Non-pigmented ciliary epithelial cell (primary cell): Measurements from ENCODE around the gene PLCB1.

Experiments used
- DNase-seq: peaks from one replicate; pipeline ENCODE4 v3.0.0-alpha.2; 2010; ENCODE audit warnings: low read depth

The PLCB1 gene

DNA sequence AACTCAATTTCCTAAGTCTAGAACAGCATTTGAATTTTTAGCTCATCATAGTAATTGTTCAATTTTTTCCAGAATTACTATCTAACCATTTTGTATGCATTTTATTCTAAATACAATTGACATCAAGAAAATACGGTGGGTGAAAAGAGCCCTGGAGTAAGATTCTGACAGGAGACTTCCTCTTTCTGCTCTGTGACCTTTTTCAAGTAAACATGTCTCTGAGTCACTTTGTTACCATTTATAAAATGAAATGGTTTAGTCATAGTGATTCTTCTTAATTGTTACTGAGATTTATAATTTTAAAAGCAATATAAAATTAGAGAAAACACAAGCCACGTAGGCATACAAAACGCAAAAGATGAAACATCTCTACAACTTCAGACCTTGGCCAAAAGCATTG is 80.2 kb downstream of the PLCB1 start:
- DNase-seq = no peak

DNA sequence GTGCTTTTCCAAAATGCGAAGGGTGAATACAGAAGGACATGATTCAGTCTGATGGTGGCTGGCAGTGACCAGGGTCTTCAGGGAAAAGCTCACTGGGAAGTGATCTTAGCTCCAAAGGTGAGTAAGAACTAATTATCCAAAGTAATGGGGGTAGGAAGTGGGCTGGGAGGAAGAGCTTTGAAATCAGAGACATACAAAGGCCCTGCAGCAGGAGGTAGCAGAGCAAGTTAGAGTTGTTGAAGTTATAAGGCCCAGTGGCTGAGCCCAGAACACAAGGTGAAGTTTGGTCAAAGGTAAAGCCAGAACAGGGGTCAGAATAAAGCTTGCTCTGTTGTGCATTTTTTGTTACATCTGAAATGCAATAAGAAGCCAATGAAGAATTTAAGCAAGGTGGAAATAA is 81.2 kb downstream of the PLCB1 start:
- no peak for DNase-seq

DNA sequence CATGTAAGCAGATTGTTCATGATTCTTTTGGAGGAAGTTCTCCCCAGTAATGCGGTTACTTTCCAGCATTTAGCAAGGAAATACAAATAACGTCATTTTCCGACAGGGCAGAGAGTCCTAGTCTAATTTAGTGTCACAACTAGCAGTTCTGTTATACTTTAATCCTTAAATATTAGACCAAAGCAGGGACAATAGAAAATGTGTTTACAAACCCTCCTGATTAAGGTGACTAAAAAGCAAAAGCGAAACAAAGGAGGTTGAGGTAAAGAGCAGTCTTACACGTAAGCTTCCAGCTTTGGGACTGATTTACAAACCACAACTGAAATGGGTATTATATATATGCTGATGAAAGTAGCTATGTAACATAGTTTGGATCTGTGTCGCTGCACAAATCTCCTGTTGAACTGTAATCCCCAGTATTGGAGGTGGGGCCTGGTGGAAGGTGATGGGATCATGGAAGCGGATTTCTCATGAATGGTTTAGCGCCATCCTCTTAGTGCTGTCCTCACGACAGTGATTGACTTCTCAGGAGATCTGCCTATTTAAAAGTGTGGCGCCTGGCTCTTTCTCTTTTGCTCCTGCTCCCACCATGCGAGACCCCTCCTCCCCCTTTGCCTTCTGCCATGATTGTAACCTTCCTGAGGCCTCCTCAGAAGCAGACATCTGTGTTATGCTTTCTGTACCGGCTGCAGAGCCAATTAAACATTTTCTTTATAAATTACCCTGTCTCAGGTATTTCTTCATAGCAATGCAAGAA is 81.9 kb downstream of the PLCB1 start:
- DNase-seq = no peak

DNA sequence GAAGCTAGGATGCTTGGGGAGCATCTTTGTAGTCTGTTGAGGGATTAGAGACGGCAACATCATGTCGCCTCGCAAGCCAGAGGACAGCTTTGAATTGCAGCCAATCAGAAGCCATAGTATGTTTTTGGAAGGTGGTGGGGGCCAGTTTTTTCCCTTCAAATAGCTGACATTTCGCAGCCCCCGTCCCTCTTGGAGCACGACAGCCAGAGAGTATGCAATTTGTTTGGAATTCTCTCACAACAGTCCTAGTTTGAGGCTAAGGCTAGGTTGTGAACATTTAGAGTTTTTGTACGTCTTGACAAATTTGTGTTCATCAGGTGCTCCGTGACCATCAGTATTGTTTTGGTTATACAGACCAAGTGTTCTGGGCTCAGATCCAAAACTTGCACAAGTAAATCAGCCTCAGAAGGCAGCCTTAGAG is 83.3 kb downstream of the PLCB1 start:
- no peak for DNase-seq

DNA sequence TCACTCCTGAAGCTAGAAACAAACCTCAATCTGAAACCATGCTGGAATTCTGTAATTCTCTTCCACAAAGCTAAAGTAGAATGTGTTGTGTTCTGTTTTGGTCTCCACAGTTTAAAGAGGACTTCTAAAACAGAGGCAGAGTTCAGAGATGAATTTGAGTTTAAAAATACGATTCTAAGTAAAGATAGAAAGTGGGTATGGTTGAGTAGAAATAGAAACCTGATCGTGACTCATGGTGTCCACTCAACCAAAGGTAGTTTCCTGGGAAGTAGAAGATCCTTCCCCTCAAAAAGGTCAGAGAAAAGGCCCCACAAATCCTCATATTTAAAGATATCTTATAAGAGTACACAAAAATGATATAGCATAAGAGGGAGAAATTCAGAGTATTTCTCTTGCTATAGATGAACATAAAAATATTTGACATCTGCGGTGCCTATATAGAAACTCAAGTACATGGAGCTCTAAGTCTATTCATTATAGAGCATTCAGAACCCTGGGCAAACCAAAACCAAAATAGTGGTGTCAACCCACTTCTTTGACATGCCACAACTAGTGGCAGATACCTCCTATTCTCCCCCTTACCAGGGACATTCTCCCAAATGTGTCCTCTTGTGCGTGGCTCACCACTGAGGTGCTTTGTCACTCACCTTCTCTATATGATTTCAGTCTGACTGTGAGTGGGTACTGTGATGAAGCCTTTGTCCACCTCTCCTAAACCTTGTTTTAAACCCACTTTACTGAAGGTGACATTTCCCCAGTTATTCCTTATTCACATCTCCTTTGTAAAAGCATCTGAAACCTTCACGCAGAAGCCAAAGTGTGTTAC is 84.5 kb downstream of the PLCB1 start:
- no peak for DNase-seq

DNA sequence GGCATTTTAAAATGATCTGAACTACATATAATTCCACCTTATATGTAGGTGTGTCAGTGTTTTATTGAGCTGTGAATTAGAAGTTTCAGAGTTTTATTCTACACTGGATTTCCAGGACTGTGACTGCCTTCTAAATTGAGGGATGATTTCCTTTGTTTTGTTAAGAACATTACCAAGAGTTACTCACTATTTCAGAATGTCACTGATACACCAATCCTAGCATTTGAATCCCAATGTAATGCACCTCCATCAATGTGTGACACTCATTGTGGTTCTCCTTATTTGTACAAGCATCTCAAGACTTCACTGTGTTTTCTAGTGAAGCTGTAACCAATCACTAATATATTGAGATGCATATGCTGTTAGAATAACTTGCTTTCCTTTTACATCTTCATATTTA is 86.8 kb downstream of the PLCB1 start:
- DNase-seq = peak; percentile 53

DNA sequence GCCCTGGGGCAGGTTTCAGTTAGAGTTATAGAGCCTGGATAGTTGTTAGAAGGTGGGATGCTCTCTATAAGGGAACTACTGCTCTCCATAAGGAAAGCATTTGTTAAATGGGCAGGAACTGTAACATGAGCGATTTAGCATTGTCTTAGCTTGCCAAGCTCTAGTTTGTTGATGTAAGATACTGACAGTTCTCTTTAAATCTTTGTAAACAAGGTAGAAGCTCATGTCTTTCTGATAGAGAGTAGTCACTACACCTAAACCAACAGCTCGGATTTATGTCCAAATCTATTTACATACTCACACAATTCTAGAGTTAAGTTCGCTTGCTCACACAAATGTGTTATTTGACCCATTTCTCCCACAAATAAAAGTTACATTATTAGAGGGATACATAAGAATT is 87.3 kb downstream of the PLCB1 start:
- DNase-seq = no peak

DNA sequence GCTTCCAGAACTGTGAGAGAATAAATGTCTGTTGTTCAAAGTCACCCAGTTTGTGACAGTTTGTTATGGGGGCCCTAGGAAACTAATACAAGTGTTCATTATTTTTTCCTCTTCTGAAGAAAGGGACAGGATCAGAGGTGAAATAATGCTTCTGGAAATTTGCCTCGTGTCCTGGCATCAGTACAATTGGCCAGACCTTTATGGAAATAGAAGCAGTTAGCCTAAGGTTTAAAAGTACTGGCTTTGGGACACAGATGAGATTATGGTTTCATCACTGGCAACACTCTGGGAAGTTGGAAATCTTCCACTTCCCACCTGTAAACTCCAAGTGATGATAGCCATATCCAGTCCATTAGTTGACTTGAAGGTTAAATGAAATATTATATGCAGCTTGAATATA is 88.7 kb downstream of the PLCB1 start:
- DNase-seq = no peak

DNA sequence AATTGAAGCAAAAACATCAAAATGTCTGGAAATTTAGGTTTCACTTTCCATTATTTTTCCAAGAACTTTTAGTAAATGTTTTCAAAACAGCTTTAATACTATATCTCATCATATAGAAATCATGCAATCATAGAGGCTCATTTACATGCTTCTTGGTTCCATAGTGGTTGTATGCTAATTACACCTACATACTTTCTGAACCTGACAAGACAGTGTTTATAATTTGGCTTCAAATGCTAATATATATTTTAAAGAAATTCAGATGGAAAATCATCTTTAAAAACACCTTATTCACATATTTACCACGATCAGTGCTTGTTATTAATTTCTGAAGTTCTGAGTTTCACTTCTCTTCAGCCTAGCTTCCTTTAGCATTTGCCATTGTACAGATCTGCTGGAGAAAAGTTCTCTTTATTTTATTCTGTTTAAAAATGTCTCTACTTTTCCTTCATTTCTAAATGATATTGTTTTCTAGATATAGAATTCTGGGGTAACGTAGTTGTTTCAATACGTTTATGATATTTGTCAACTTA is 89.9 kb downstream of the PLCB1 start:
- DNase-seq = no peak

DNA sequence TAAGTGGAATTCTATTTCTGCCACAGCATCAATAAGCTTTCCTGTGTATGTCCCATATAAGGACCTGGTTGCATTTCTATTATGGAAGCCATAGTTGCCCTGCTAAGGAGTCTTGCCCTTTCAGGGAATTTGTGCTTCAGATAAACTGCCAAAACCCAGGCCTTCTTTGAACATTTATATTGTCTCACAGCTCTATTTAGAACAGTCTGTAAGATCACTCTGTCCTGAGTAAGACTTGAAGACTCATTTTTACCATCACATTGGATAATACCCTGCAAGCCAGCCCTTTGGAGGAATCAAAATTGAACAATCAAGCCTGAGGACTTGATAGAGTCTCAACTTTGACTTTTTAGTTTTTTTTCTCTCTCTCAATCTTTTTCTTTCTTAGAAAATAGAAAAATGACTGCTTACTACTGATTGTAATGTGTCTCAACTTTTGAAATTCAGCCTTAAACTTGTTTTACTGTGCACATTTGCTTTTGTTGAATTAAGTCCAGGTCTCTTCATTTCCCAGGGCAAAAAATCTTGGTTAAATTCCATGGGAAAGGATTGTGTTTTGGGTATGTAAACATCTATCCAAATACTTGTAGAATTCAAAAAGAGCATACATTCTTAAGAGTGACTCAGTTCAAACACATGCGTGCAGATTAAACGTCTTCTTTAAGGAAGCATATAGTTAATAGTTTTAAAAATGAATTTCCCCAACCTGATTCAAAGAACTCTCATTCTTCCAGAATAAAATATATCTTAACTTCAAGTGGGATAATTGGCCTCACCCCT is 91.2 kb downstream of the PLCB1 start:
- DNase-seq = peak; percentile 73

DNA sequence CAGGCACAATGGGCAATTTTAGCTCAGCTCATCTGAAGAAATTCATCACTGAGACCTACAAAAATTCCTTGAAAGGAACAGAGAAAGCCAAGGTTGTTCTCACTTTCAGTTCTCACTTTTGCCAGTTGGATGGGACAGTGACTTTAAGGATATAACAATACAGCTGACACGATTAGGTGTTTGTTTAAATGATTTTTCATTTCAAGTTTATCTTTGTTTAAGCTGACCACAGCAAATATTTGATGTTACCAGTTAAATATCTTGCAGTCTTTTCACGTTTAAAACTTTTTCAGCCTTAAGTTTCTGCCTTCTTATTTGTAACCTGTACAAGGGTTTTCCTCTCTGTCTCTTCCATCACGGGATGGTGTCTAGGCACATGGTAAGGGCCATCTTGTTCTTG is 93.6 kb downstream of the PLCB1 start:
- no peak for DNase-seq

DNA sequence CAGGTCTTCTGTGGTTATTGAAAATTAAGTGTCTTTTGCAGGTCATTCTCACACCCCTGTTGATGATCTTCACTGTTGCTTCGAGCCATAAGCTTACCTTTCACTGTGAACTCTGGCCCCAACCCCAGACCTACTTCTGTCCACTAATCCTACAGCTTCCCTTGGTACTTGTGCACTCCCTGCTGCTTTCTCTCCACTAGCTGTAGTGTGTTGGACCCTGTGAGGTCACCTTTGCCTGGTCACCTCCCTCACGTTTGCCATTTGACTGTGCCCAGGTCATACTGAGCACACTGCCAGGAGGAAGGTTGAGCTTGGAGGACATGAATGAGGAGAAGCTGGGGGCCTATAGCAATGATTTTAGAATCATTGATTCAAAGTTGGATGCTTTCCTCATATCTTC is 94.0 kb downstream of the PLCB1 start:
- DNase-seq = no peak

DNA sequence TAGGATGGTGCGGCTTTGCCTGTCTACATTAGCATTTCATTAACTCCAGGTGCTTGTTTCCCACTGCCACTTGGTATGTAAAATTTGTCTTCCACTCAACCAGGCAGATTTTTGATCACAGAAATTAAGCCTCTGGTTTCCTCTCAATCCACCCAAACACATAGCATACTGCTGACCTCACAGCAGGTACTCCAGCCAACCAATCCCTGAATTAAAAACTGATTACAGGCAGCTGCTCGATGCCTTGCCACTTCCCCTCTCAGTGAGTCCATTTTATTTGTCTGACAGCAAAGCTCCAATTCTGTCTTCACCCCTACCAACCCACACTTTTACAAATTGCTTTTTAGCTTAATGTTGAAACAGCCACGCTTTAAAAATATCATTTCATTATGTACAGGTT is 95.2 kb downstream of the PLCB1 start:
- DNase-seq = no peak

DNA sequence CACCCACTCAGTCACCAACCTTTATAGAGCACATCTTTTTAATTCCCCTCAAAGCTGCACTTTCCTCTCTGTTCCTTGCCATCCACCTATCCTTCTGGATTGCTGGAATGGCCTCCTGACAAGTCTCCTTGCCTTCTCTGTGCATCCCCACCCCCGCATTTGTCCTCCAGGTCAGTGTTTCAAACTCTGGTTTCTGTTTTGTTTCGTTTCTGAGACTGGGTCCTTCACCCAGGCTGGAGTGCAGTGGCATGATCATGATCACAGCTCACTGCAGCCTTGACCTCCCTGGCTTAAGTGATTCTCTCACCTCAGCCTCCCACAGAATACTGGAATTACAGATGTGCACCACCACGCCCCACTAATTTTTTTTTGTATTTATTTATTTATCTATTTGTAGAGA is 96.2 kb downstream of the PLCB1 start:
- DNase-seq = no peak

DNA sequence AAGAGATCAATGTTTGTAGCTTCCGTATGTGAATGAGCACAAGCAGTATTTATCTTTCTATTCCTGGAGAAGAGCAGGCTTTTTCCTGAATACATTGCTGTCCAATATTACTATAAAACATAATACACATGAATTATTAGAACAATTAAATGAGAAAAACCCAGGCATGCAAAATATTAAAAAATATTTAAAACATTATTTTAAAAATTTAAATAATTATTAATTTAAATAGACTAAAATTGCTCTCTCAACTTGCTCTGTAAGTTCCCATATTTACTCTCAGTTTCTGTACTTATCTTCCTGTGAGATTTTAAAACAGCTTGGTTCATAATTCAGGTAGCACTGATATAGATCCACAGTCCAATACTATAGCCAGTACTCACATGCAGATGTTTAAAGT is 97.0 kb downstream of the PLCB1 start:
- DNase-seq = no peak

DNA sequence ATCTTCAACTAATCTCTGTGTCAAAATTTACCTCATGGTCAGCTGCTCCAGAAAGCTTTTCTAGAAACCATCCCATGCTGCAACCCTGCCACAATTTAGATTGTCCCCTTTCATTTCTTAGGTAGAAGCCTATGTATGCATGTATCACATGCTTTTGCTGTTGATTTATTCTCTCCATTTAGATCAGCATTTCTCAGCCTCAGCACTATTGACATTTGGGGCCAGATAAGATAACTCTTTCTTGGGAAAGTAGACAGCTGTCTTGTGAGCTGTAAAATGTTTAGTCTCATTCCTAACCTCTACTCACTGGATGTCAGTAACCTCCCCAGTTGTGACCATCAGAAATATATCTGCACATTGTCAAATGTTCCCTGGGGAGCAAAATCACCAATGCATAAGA is 99.0 kb downstream of the PLCB1 start:
- no peak for DNase-seq

DNA sequence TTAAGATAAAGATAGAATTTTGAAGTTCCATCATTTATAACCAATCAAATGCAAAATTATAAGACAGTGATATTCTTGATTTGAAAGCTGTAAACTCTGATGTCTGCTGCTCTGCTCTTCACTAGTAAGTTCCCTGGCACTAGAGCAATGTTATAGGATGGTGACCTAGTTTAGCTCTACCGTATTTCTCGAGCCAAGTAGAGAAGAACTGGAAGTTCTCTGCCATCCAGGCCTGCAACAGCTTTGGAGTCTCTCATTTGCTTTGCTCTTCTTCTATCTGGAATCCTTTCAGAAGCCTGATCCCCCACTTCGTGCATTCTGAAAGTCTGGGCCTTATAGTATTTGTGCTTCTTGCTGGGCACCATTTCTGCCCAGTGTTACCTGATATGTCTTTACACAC is 100.3 kb downstream of the PLCB1 start:
- DNase-seq = no peak

DNA sequence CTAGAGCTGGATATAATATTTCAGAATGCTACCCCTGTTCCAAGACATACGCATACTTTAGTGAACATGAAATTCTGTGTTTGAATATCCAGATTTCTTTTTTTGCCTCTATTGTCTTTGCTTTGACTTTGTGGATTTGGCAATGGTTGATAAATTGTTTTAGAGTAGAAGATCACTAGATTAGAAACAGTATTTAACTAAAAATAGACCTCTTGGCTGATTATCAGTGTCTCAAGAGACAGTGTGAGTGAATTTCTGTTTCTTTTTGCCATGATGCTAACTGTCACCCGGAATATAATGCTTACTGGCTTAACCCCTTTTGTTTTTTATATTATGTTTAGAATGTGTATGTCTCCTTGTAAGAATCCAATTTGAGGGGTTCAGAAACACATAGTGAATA is 102.5 kb downstream of the PLCB1 start:
- no peak for DNase-seq

DNA sequence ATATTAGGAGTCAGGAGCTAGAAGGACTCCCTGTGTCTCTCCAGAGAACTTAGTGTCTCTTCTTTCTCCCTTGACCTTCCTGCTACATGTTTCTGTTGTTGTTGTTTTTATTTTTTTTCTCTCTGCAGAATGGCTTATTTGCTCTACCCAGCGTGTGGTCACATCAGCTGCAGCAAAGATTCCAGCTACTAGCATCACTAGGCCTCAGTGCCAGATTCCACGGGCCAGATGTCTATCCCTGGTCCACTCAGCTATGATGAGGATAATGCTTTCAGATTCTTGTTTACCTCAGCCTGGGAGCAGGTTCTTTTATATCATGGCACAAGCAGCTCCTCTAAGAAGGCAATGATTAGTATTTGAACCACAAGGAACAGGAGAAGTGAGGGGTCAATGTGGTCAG is 110.0 kb downstream of the PLCB1 start:
- DNase-seq = no peak

DNA sequence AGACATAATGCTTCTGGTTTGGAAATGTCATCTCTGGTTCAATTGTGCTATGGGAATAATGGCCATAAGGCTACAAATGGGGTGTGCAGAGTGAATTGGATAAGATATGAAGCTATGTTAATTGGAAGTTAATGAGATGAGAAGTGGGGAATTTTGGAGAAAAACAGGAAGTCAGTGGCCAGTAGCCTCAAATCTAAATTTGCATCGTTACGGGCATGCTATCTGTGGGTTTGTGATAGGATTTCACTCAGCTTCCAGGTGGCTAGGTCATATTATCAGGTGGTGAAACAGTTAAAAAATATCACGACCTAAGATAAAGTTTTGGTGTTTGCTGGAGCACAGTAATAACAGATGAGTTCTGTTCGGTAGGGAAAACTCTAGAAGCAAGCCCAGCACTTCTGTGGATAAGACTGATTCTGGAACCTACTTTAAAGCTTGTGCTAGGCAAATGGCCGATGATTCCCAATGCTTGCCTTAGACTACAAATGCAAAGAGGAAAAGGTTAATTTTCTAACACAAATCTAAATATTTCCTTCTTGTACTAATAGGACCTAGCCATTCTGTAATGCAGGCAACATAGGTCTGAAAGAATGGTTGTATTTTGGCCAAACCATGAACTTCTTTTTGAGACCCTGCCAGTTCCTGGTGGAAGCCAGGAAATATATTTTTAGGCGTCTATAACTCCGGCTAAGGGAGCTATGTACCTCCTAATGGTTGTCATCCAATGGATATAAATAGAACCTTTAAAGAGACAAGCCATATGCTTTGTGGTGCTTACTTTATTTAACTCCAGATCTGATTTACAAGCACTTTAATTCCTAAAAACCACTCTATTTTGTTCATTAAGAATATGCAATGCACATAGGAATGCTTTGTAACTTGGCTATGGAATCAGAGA is 111.0 kb downstream of the PLCB1 start:
- no peak for DNase-seq

DNA sequence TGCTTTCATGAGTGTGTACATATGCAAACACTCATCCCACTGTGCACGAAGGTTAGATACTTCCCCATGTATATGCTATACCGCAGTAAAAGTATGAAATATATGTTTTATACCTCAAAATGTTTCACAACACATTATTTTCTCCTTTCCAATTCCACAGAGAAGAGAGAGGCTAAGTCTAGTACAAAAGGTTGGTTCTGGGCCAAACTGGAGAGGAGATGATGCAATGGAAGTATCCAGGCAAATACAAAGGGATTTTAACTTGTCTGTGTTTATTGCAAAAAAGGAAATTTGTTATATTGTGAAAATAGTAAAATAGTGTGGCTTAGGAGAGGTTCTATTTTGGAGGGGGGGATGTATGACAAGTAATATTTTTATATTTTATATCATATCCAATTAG is 112.6 kb downstream of the PLCB1 start:
- DNase-seq = peak; percentile 22

DNA sequence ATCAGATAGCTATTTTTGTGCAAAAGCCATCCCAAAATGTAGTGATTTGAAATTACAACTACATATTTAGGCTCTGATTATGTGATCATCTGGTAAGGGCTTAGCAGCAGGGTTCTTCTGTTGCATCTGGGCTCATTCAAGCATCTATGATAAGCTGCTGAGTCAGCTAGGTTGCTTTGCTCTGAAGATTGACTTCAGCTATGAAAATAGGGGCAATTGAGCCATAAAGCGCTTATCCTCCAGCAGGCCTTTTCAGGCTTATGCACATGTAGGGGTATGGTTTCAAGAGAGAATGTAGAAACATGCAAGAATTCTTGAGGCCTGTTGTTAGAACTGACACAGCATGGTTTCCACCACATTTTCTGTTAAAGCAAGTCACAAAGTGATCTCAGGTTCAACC is 114.1 kb downstream of the PLCB1 start:
- no peak for DNase-seq
